Tibial nerve (tissue), 3 donors: Measurements from ENCODE around the gene APBA1.

ENCODE experiments used
- POLR2A ChIP-seq, 2 donors: fragments of 450-650 bp; IDR thresholded peaks; one replicate each; pipeline ENCODE4 v1.6.1; 2017; ENCODE audit warnings: antibody characterized with exemption in 2 of 2, mild to moderate bottlenecking in 2 of 2, moderate library complexity in 2 of 2
- TF ChIP-seq, protein P1 (sequence below), 5 experiments: fragments of 200-600 bp in 3 of 5; fragments of 450-650 bp in 2 of 5; sonication (generic) in 3 of 5; IDR thresholded peaks; one replicate each; pipeline ENCODE4 v1.5.1; 2016 to 2019; ENCODE audit warnings: antibody characterized with exemption in 5 of 5, mild to moderate bottlenecking in 3 of 5, moderate library complexity in 2 of 5

DNA sequence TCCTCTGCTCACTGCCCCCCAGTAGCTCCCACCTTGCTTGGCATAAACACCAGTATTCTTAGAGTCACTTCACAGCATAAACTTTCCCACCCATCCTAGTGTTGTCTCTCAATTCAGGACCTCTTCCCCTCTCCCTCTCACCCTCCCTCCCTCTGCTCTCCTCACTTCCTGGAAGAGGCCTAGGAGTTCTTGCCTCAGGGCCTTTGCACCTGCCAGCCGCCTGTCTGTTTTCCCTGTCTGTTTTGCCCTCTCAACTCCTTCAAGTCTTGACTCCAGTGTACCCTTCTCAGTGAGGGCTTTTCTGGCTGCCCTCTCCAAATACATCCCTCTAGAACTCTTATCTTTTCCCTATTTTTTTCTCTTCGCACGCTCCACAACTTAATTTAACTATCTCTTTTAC lies 260.9 kb downstream of the APBA1 start:
- TF ChIP-seq, protein P1, sequence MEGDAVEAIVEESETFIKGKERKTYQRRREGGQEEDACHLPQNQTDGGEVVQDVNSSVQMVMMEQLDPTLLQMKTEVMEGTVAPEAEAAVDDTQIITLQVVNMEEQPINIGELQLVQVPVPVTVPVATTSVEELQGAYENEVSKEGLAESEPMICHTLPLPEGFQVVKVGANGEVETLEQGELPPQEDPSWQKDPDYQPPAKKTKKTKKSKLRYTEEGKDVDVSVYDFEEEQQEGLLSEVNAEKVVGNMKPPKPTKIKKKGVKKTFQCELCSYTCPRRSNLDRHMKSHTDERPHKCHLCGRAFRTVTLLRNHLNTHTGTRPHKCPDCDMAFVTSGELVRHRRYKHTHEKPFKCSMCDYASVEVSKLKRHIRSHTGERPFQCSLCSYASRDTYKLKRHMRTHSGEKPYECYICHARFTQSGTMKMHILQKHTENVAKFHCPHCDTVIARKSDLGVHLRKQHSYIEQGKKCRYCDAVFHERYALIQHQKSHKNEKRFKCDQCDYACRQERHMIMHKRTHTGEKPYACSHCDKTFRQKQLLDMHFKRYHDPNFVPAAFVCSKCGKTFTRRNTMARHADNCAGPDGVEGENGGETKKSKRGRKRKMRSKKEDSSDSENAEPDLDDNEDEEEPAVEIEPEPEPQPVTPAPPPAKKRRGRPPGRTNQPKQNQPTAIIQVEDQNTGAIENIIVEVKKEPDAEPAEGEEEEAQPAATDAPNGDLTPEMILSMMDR (IDR thresholded peaks at IDR 0.05): no peak
- no peak for TF ChIP-seq POLR2A (IDR thresholded peaks at IDR 0.05)
